HG03139 (cell line): ENCODE results near the gene LPCAT2.

ENCODE experiments used
- ATAC-seq: cut with Tn5 transposase; IDR thresholded peaks from one replicate; pipeline ENCODE4 v1.9.1; 2021; ENCODE audit not compliant: unreplicated experiment

LPCAT2 gene

DNA sequence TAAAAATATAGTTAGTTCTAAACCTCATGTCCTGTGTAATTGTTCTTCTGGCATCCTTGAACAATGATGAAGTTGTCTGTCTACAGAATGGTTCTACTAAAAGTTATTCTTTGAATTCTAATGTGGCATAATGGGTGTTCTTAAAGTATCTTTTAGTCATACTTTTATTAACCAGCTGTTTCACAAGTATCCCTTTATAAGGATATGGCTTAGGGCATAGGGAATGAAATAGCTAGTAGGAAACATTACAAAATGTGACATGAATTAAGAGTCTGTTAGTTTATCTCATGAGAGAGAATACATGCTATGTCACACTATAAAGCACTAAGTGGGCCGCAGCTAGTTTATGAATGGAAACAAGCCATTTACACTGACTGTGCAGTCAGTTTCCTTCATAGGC, 31.3 kb downstream of the LPCAT2 start:
- no peak for ATAC-seq

DNA sequence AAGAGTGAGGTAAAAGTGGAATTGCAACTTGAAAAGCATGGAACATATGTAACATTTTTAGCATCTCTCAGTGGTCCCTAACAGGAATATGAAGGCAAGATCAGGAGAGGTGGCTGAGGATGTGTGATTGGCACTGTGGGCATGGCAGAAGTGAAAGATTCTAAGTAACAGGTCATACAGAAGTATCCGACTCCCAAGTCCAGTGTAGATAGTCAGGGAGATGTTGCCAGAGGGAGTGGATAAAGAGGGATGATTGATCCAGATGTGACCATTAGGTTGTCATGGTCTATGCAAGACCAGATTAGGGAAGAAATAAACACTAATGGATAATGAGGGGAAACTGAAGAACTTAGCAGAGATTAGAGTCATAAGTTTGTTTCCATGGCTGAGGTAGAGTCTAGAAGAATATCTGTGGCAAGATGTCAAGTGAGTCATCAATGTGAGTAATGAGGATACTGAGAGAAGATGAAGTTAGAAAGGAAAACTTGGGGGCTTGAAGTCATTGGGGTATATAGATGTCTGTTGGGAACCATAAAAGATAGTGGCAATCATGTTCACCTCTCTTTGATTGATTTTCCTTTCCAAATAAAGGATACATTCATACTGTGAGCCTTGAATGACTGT, 33.7 kb downstream of the LPCAT2 start:
- ATAC-seq: no peak

DNA sequence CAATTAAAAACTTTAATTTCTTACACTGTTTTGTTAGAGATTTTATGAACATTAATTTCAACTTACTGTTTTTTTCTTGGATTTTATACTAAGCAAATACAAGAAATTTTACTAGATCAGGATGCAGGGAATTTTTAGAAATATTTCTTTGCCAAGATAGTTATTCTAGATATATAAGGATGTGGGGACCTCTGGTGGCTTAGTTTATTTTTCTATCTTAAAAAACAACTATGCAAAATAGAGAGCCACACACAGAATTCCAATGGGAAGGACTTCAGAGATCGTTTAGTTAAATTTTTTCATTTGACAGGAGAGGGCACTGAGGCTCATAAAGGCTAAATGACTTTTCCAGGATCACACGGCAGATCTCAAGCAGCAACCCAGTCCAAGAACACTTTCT, 34.6 kb downstream of the LPCAT2 start:
- no peak for ATAC-seq

DNA sequence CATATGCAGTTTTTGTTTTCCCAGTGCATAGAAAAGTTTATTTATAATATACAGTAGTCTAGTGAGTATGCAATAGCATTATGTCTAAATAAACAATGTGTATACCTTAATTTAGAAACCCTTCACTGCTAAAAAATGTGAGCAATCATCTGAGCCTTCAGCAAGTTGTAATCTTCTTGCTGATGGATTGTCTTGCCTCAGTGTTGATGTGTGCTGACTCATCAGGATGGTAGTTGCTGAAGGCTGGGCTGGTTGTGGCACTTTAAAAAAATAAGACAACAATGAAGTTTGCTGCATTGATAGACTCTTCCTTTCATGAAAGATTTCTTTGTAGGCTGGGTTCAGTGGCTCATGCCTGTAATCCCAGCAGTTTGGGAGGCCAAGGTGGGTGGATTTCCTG, 43.7 kb downstream of the LPCAT2 start:
- ATAC-seq: no peak

DNA sequence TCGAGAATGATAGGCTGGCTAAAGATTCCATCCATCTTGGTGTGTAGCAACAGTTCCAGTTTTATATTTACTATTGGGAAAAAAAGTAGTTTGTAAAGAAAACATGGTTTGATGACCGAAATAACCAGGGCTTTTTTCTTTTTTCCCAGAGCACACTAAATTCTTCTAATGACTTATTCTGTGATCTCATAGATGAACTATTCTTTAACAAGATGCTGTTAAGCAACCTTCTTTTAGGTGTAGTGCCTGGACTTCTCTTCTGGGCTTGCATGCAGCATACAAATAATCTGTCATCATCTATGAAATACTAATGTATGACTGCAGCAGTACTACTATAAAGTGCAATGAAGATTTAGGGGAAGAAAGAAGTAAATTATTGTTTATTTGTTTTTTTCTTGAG, 46.6 kb downstream of the LPCAT2 start:
- ATAC-seq: no peak

DNA sequence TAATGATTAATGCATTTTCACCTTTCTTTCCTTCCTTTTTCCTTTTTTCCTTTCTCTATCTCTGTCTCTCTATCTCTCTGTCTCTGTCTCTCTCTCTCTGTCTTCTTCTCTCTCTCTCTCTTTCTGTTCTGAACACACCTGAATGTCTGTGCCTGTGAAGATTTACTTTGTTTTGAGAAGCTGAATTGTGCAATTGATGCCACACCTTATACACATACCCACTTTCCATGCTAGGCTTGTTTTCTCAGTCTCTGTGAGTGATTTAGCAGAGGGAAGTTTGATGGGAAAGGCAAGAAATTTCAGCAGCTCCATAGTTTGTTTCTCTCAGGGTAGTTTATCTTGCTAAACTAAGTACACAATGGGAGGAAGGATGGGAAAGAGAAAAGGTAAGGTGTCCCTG, 48.3 kb downstream of the LPCAT2 start:
- ATAC-seq: no peak

DNA sequence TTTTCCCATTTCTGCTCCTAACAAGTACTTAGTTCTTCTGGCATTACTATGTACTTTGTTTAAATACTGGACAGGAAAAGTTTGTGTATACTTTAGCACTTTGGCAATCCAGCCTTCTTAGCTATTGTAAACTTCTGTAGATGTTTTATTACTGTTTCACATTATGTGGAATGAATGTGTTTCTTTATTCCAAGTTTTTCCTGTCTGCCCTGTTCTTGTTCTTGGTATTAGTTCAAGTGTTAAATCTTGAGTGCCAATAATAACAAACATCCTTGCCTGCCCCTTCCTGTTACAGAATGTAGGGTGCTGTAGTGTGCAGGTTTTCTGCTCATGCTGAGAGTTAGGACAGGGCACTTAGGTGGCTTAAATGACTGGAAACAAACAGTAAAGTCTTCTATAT, 50.4 kb downstream of the LPCAT2 start:
- ATAC-seq: no peak

- ATAC-seq: no peak
Measured at GRCh38 chr16:55559933-55560516, 51.2 kb downstream of the LPCAT2 start.

DNA sequence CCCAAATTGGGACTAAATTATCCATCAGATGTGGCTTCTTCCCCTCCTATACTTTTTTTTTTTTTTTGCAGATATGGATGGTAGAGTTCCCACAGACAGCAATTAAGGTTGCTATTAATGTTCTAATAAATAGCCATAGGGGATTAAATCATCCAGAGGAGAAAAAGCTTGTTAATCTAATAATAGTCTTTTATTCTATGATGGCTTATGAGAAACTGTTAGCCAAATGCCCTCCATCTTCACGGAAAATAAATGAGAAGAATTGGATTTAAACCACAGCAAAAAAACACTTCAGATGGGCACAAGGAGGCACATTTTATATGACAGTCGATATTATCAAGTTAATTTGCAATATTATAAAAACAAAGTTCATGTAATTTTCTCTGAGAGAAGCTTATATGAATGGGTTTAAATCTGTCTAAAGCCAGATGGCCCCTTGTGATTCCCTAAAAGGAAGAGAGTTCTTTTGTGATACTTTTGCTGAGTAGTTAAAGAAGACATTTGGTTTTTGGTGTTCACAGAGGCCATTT, 52.5 kb downstream of the LPCAT2 start:
- no peak for ATAC-seq

- ATAC-seq: no peak
Measured at GRCh38 chr16:55562936-55563335, 54.1 kb downstream of the LPCAT2 start.

DNA sequence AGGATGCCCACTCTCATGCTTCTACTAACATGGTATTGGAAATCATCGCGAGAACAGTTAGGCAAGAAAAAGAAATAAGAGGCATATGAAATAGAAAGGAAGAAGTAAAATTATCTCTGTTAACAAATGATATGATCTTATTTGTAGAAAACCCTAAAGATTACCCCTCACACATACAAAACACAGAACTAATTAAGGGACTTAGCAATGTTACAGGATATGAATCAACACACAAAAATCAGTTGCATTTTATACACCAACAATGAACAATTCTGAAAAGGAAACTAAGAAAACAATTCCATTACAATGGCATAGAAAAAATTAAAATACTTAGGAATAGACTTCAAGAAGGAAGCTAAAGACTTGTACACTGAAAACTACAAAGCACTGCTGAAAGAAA, 54.9 kb downstream of the LPCAT2 start:
- no peak for ATAC-seq

DNA sequence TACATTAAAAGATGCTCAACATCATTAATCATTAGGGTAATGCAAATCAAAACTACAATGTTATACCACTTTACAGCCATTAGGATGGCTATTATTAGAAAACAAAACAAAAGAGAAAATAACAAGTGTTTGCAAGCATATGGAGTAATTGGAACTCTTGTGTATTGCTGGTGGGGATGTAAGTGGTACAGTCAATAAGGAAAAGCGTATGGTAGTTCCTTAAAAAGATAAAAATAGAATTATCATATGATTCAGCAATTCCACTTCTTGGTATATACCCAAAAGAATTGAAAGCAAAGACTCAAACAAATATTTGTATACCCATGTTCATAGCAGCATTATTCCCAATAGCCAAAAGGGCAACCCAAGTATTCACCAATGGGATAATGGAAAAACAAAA, 56.2 kb downstream of the LPCAT2 start:
- no peak for ATAC-seq

GRCh38 chr16:55566432-55567175, 57.7 kb downstream of the LPCAT2 start, which contains the start of gene CAPNS2:
Gene CAPNS2, plus strand, starts transcription at chr16:55566684. Its CDS starts 73 bp downstream, at chr16:55566757.
- ATAC-seq: no peak

DNA sequence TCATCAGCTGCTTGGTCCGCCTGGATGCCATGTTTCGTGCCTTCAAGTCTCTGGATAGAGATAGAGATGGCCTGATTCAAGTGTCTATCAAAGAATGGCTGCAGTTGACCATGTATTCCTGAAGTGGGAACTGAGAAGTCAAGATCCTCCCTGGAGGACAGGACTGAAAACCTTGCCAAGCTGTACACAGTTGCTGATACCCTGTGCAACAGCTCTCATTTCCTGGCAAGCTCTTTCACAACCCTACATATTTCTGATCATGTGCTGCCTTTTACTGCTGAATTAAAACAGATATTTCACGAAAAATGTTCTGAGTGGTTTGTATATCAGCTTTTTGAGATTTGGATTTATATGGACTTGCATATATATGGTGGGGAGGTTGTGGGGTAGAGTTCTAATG, 58.5 kb downstream of the LPCAT2 start:
- no peak for ATAC-seq

GRCh38 chr16:55568207-55568606, 59.3 kb downstream of the LPCAT2 start:
- no peak for ATAC-seq

- ATAC-seq: no peak
Measured at GRCh38 chr16:55569025-55569424, 60.2 kb downstream of the LPCAT2 start.

- ATAC-seq: no peak
Measured at GRCh38 chr16:55570159-55570558, 61.3 kb downstream of the LPCAT2 start.

DNA sequence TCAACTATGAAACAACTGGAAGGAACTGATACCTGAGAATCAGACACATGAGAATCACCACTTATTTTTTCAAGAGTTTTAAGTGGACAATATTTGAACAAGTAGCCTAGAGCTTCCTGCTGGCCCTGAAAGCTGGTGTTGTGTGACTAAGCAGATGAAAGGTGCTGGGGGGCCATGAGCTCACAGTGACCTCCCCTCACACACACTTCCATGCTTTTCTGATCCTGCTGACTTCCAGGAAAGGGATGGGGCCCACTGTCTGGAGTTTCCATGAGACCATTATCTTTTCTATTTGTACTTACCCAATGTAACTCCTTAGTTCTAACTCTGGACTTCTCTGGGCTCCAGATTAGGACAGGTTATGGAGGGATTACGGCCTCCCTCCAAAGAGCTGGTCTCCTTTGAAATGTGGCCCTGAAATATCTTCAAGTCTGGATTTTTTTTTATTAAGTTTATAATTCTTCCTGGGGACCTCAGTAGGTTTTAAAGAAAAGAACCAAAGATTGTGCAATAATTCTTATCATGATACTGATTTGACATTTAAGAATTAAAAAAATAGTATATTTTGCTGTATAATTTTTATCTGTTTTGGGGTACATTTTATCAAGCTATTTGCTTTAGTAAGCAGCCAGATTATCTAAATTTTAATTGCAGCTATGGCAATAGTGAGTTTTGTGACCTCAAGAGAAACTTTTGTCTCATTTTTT, 62.5 kb downstream of the LPCAT2 start:
- no peak for ATAC-seq

DNA sequence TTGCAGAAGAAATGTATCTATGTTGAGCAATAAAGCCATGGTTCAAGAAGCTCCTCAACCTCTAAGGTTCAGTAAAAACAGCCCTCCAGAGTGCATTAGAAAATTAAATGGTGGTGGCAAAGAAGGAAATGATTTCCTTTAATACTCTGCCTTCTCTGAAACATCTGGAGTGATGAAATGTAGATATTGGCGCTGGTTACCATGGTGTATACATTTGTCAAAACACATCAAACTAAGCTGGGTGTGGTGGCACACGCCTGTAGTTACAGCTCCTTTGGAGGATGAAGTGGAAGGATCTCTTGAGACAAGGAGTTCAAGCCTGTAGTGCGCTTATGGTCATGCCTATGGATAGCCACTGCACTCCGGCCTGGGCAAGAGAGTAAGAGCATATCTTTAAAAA, 63.6 kb downstream of the LPCAT2 start:
- no peak for ATAC-seq

GRCh38 chr16:55574811-55575210, 65.9 kb downstream of the LPCAT2 start:
- ATAC-seq: no peak

DNA sequence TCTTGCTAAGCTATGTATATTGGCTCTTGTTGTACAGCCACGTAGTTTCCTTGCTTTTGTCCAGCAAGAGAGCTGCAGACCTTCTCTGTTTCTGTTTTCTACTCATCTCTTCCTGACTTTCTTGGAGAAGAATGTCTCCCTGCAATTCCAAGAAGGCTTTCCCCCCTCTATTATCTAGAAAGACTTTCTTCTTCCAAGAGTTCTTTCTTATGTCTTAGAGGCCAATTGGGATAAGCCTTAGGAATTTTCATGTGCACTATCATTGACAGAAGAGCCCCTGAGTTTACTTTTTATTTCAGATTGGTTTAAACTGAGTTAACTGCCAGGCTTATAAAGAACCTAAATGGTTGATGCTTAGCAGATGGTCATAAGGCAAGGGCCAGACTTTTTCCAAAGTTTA, 66.6 kb downstream of the LPCAT2 start:
- ATAC-seq: no peak

DNA sequence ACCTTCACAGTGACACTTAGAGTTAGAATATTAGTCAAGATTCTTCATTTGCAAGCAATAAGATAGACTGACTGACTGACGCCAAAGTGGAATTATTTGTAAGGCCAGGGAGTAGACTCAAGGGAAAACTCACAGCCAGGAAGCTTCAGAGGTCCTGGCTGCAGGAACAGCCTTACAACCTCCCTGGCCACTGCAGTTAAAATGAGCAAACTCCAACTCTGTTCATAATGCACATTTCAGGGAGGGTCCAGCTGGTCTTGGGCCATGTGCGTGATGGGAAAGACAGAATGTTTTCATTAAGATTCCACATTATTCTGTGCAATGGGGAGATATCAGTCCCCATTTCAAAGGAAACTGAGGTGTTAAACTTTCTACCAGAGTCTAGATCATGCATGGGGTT, 67.5 kb downstream of the LPCAT2 start:
- no peak for ATAC-seq
